Stimulated activated CD8-positive, alpha-beta memory T cell treated with anti-CD3 and anti-CD28 coated beads, Interleukin-4, amount 100 ng/mL, for 1 hour (primary cell): ENCODE data around the gene PRTG.
"Not testable (repeated sequence)": the region's sequence is repeated elsewhere in the genome, so short reads cannot be mapped to it uniquely, and the experiment has no call there.

Source experiments
- DNase-seq, 2 donors: peaks; one replicate each; pipeline ENCODE4 v3.0.0-alpha.2; 2020; ENCODE audit warnings: low read depth in 2 of 2, low spot score in 1 of 2

The PRTG gene

GRCh38 chr15:55703873-55704301 lies 39.1 kb downstream of the PRTG start:
- DNase-seq: no peak

- no peak for DNase-seq
These were observed 42.1 kb downstream of the PRTG start for GRCh38 chr15:55700876-55701275.

- no peak for DNase-seq
These were observed 44.3 kb downstream of the PRTG start for GRCh38 chr15:55698653-55699052.

- DNase-seq: no peak
These were observed 46.7 kb downstream of the PRTG start for GRCh38 chr15:55696221-55696620.

DNA sequence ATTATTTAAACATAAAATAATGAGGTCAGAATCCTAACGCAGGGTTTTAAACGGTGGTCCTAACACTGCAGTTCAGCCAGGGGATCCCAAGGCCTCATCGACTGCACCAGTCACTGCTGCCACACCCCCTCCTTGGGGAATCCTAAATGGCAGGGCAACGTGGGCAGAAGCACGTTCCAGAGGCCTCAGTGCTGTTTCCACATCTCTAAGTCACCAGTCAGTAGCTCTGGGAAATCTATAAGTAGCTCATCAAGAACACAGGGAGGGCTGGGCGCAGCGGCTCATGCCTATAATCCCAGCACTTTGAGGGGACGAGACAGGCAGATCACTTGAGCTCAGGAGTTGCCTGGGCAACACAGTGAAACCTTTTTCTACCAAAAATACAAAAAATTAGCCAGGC lies 47.5 kb downstream of the PRTG start:
- DNase-seq: no peak

GRCh38 chr15:55694652-55695150 lies 48.3 kb downstream of the PRTG start:
- DNase-seq: no peak

GRCh38 chr15:55693116-55693515 lies 49.8 kb downstream of the PRTG start:
- DNase-seq: not testable (repeated sequence)

DNA sequence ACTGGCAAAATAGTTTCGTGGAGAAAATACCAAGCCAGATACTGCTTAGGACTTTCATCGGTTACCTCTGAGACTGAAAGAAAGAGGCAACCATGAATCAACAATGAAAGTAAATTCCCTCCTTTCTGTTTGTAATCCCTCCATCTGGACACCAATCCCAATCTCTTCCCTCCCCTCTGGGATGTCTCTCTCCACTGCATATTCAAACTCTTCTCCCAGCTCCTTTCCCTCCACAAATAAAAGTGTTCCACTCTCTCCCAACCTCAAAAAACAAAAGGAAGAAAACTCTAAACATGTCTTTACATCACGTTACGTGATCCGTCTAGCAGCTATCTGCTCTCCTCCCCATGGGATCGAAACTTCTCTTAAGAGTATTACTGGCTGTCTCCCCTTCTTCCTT lies 55.2 kb downstream of the PRTG start:
- DNase-seq: no peak

- no peak for DNase-seq
These were observed 57.7 kb downstream of the PRTG start for GRCh38 chr15:55685286-55685685.

- no peak for DNase-seq
These were observed 59.6 kb downstream of the PRTG start for GRCh38 chr15:55683376-55683775.

- DNase-seq: no peak
These were observed 61.3 kb downstream of the PRTG start for GRCh38 chr15:55681631-55682030.

- DNase-seq: no peak
These were observed 66.4 kb downstream of the PRTG start for GRCh38 chr15:55676507-55676906.

DNA sequence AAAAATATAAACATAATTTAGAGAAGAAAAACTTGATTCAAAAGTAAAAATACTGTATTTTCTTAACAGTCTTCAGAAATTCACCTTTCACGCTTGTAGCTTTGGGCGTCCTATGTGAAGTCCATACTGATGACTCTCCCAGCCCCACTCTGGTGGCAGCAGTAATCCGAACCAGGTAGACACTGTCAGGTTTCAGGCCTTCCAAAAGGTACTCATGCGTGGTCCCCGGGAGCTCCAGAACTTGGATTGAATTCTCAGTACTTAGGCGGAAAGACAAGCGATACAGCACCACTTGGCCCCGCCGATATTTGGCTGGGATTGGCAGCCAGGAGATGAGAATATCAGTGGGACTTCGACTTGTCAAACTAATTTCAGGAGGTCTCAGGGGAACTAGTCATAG lies 69.7 kb downstream of the PRTG start:
- no peak for DNase-seq

DNA sequence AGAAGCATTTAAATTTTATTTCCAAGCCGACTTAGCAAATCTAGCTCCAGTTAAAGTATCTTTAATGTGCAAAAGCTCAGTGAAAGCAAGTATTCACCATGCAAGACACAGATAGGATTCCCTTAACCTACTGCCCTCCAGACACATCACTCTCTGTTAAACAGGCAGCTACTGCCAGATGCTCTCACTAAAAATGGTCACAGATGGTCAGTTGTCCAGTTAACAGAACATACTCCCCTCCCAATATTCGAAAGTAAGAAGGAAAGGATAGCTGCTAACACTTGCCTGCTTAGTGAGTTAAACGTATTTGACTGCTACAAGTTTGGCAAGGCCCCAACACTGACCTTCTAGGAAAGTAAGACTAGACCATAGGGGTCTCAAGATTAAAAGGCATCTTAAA lies 73.7 kb downstream of the PRTG start:
- no peak for DNase-seq

- no peak for DNase-seq
These were observed 77.2 kb downstream of the PRTG start for GRCh38 chr15:55665605-55666227.

- DNase-seq: no peak
These were observed 81.5 kb downstream of the PRTG start for GRCh38 chr15:55661428-55661827.

- DNase-seq: no peak
These were observed 82.8 kb downstream of the PRTG start for GRCh38 chr15:55660153-55660552.

DNA sequence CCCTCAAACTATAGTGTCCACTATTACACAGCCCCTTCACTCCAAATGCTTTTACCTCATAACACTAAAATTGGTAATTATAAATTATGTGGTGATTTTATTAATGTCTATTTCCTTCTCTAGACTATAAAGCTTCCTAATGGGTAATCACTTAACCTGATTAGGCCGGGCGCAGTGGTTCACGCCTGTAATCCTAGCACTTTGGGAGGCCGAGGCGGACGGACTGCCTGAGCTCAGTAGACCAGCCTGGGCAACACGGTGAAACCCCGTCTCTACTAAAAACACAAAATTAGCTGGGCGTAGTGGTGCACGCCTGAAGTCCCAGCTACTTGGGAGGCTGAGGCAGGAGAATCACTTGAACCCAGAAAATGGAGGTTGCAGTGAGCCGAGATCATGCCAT lies 83.5 kb downstream of the PRTG start:
- DNase-seq: no peak

GRCh38 chr15:55658886-55659285 lies 84.1 kb downstream of the PRTG start:
- no peak for DNase-seq

GRCh38 chr15:55654561-55655031 lies 88.4 kb downstream of the PRTG start:
- DNase-seq: no peak

- no peak for DNase-seq
These were observed 90.0 kb downstream of the PRTG start for GRCh38 chr15:55652909-55653495.

- no peak for DNase-seq
These were observed 90.6 kb downstream of the PRTG start for GRCh38 chr15:55652359-55652758.

GRCh38 chr15:55649058-55649423 lies 93.9 kb downstream of the PRTG start:
- DNase-seq: no peak
